Upper lobe of left lung (tissue), 6 donors: ENCODE results near the gene ESPNL. TPM values are rescaled to one million over a fixed set of nuclear protein-coding genes. Genes with fewer than 3 reads are reported as not detected.

ENCODE experiments used
- ATAC-seq, 2 donors: fragments of 200-7000 bp; cut with Tn5 transposase; one replicate each; pipeline ENCODE4 v1.9.1; 2022; ENCODE audit warnings: mild to moderate bottlenecking in 2 of 2, moderate library complexity in 2 of 2; ENCODE audit not compliant: low FRiP score in 2 of 2
- DNase-seq, 2 donors: peaks; one replicate each; pipeline ENCODE4 v3.0.0-alpha.2; 2019 to 2020
- H3K27ac ChIP-seq, 4 donors: fragments of 200-600 bp; sonication (generic); one replicate each; pipeline ENCODE4 v1.5.1; 2016 to 2019
- H3K27me3 ChIP-seq, 4 donors: fragments of 200-600 bp; sonication (generic); one replicate each; pipeline ENCODE4 v1.5.1; 2017 to 2019
- H3K36me3 ChIP-seq, 4 donors: fragments of 200-600 bp; sonication (generic); one replicate each; pipeline ENCODE4 v1.5.1; 2016 to 2019
- H3K4me1 ChIP-seq, 4 donors: fragments of 200-600 bp; sonication (generic); one replicate each; pipeline ENCODE4 v1.5.1; 2018 to 2019
- H3K4me3 ChIP-seq, 4 donors: fragments of 200-600 bp; sonication (generic); one replicate each; pipeline ENCODE4 v1.5.1; 2017 to 2019; ENCODE audit warnings: mild to moderate bottlenecking in 2 of 4, moderate library complexity in 1 of 4
- H3K9me3 ChIP-seq, 4 donors: fragments of 200-600 bp; sonication (generic); one replicate each; pipeline ENCODE4 v1.5.1; 2018 to 2019
- CTCF ChIP-seq, 6 experiments: fragments of 450-650 bp in 4 of 6; fragments of 200-600 bp in 2 of 6; sonication (generic) in 2 of 6; IDR thresholded peaks; one replicate each; pipeline ENCODE4 v1.5.1; 2016 to 2019; ENCODE audit warnings: antibody characterized with exemption in 6 of 6
- EP300 ChIP-seq, 4 donors: sonication (generic); formaldehyde crosslinking; IDR thresholded peaks; one replicate each; pipeline ENCODE4 v1.5.1; 2017; ENCODE audit warnings: antibody characterized with exemption in 4 of 4, control low read depth in 2 of 4
- POLR2A ChIP-seq, 4 donors: fragments of 450-650 bp; IDR thresholded peaks; one replicate each; pipeline ENCODE4 v1.5.1; 2016 to 2017; ENCODE audit warnings: antibody characterized with exemption in 4 of 4, mild to moderate bottlenecking in 2 of 4
- POLR2AphosphoS5 ChIP-seq, 2 donors: sonication (generic); formaldehyde crosslinking; IDR thresholded peaks; one replicate each; pipeline ENCODE4 v1.5.1; 2017; ENCODE audit warnings: antibody characterized with exemption in 2 of 2
- WGBS, 2 donors: methylation state at CpG; one replicate each; pipeline ENCODE4 v1.1.5; 2017 to 2018; 5-methylcytosine and 5-hydroxymethylcytosine counted together
- total RNA-seq, 6 donors: library from RNA; depleted of rRNA in 4 of 6; stranded (reverse); fragments of >200 nt in 4 of 6; gene quantifications; one replicate each; pipeline versions ENCODE4 v1.1.0 to v1.2.1, GENCODE V29; 2016 to 2021
- donor health status: DM: no; HTN: no; CAD: no; lungs with moderate emphysema.
- donor health status: DM: no; HTN: yes; CAD: no; lungs with severe emphysema.

ESPNL gene
- total RNA-seq, 6 donors from 2014 or later, result 0.10 to 3.1 (median 0.38) TPM; not detected in 2

GRCh38 chr2:238182362-238182761 is 82.2 kb downstream of the ESPNL start:
- H3K4me3 ChIP-seq, result no peak overlapping the region
- no peaks in the 10 kb centered on the region for H3K9me3 ChIP-seq
- DNase-seq (no peak), ATAC-seq (no peak)
- WGBS, 2 donors, result 74 to 80% methylated on average over 6 of the region's 6 CpGs
- no peaks in the 10 kb centered on the region for H3K4me1 ChIP-seq
- H3K36me3 ChIP-seq, result peaks cover 68 to 100% (median 90%) of the 10 kb centered on the region in 4 donors
- H3K27ac ChIP-seq, result no peak overlapping the region
- TF ChIP-seq CTCF (IDR thresholded peaks at IDR 0.05) (no peak), EP300 (IDR thresholded peaks at IDR 0.05) (no peak), POLR2A (IDR thresholded peaks at IDR 0.05) (no peak), POLR2AphosphoS5 (IDR thresholded peaks at IDR 0.05) (no peak)
- H3K27me3 ChIP-seq, result no peaks in the 10 kb centered on the region

Other genes starting within 250 kb of the ESPNL start
- gene RAMP1, start 240.7 kb upstream of the ESPNL start, total RNA-seq, result 10 to 100 TPM in 3 of 6 donors, 1 to 10 TPM in 3; 3.4 to 14.4 (median 9.9) TPM
- 10 to 100 TPM; 11.5 to 65.5 (median 39.8) TPM for gene UBE2F, start 133.3 kb upstream of the ESPNL start, total RNA-seq
- 10 to 100 TPM in 4 of 6 donors, 1 to 10 TPM in 2; 9.4 to 19.9 (median 11.1) TPM for gene SCLY, start 39.3 kb upstream of the ESPNL start, total RNA-seq
- gene KLHL30, start 38.3 kb downstream of the ESPNL start, total RNA-seq, result 1 to 10 TPM in 2 of 6 donors, under 1 TPM in 2, not detected in 2; 0.30 to 1.3 (median 0.97) TPM
- 1 to 10 TPM in 1 of 6 donors, under 1 TPM in 2, not detected in 3; 0.30 to 1.1 (median 0.43) TPM for gene ERFE, start 58.6 kb downstream of the ESPNL start, total RNA-seq
- gene ILKAP, start 103.4 kb downstream of the ESPNL start, total RNA-seq, result 10 to 100 TPM; 35.2 to 67.1 (median 40.7) TPM
- 10 to 100 TPM in 3 of 6 donors, 1 to 10 TPM in 3; 5.2 to 15.8 (median 9.4) TPM for gene HES6, start 139.7 kb downstream of the ESPNL start, total RNA-seq
- gene PER2, start 188.3 kb downstream of the ESPNL start, total RNA-seq, result 10 to 100 TPM; 12.9 to 28.7 (median 18.1) TPM
- 10 to 100 TPM; 14.0 to 26.8 (median 18.8) TPM for gene TRAF3IP1, start 220.2 kb downstream of the ESPNL start, total RNA-seq